Panc1 (cell line): Measurements from ENCODE around the gene UBE2E1. TPM values are rescaled to one million over a fixed set of nuclear protein-coding genes. Genes with fewer than 3 reads are reported as not detected.
"Not testable (repeated sequence)": the region's sequence is repeated elsewhere in the genome, so short reads cannot be mapped to it uniquely, and the experiment has no call there.

Experiments used
- ATAC-seq: fragments of 200-7000 bp; cut with Tn5 transposase; 2 replicates; pipeline ENCODE4 v1.9.1; 2020; ENCODE audit warnings: mild to moderate bottlenecking, moderate library complexity
- BruUV-seq: library from RNA; stranded (reverse); fragments of 400-500 nt; replicated peaks from 2 replicates; lab custom pipeline; 2021; lab: Mats Ljungman, UMichigan
- CTCF ChIA-PET: fragments of 300-600 bp; sonication (Branson Sonifier 250); formaldehyde crosslinking; loops from one replicate; lab custom pipeline; 2022; ENCODE audit warnings: antibody characterized with exemption; lab: Charles Lee
- POLR2A ChIA-PET: fragments of 300-600 bp; sonication (Branson Sonifier 250); formaldehyde crosslinking; loops from one replicate; lab custom pipeline; 2022; ENCODE audit warnings: antibody characterized with exemption; lab: Charles Lee
- DNase-seq: peaks from one replicate; pipeline ENCODE4 v3.0.0-alpha.2; 2010; ENCODE audit warnings: low read depth, low spot score
- H3K27ac ChIP-seq: 2 replicates; pipeline ENCODE4 v1.5.1; 2011; ENCODE audit warnings: mild to moderate bottlenecking, low read length, inconsistent platforms
- H3K27me3 ChIP-seq: fragments of 200-500 bp; sonication (Bioruptor generic); 2 replicates; pipeline ENCODE4 v1.6.0; 2014; ENCODE audit warnings: low read length, inconsistent platforms; ENCODE audit not compliant: control insufficient read depth, insufficient read depth
- H3K36me3 ChIP-seq: fragments of 200-500 bp; sonication (Bioruptor generic); 2 replicates; pipeline ENCODE4 v1.5.1; 2014; ENCODE audit warnings: inconsistent platforms, mild to moderate bottlenecking, low read length, moderate library complexity; ENCODE audit not compliant: control insufficient read depth, insufficient read depth
- H3K4me1 ChIP-seq: 2 replicates; pipeline ENCODE4 v1.5.1; 2011; ENCODE audit warnings: inconsistent platforms, mild to moderate bottlenecking, low read length, moderate library complexity; ENCODE audit not compliant: control insufficient read depth, insufficient read depth
- H3K4me3 ChIP-seq, 2 experiments: 2 replicates each; pipeline ENCODE4 v1.5.1; 2011 to 2012; ENCODE audit warnings: low read depth in 2 of 2, low read length in 2 of 2, mild to moderate bottlenecking in 2 of 2, inconsistent platforms in 1 of 2, moderate library complexity in 1 of 2
- H3K9me3 ChIP-seq: fragments of 200-500 bp; sonication (Bioruptor generic); 2 replicates; pipeline ENCODE4 v1.5.1; 2014; ENCODE audit warnings: low read depth, mild to moderate bottlenecking, inconsistent platforms, low read length, moderate library complexity; ENCODE audit not compliant: control insufficient read depth, insufficient read depth
- POLR2AphosphoS5 ChIP-seq: IDR thresholded peaks from 2 replicates; pipeline ENCODE4 v1.6.1; 2012; ENCODE audit warnings: mild to moderate bottlenecking, low read depth, low read length, moderate library complexity
- SIN3A ChIP-seq: IDR thresholded peaks from 2 replicates; pipeline ENCODE4 v1.6.1; 2012; ENCODE audit warnings: low read depth, mild to moderate bottlenecking, low read length, moderate library complexity, borderline replicate concordance; ENCODE audit not compliant: insufficient read depth
- TCF7L2 ChIP-seq: IDR thresholded peaks from 2 replicates; pipeline ENCODE4 v1.6.1; 2011; ENCODE audit warnings: mild to moderate bottlenecking, low read depth, low read length, inconsistent platforms
- in situ Hi-C: cut with HindIII; loops from 2 replicates; pipeline ENCODE4 v1.10.0; 2016; ENCODE audit warnings: low sequenced_read_pairs, low pct_unique_long_range_greater_than_20kb
- intact Hi-C: fragments of 100-400 bp; cut with micrococcal nuclease; formaldehyde crosslinking; loops from one replicate; pipeline ENCODE4 v1.10.0; 2022; ENCODE audit not compliant: unreplicated experiment
- total RNA-seq: library from RNA; stranded (reverse); gene quantifications from one replicate; pipeline ENCODE4 v1.2.1, GENCODE V29; 2021; ENCODE audit not compliant: unreplicated experiment
- TF ChIP-seq, protein P1 (sequence below): fragments of 450-650 bp; IDR thresholded peaks from 2 replicates; pipeline ENCODE4 v1.5.1; 2017; ENCODE audit warnings: mild to moderate bottlenecking
- TF ChIP-seq, protein P2 (sequence below), 2 experiments: IDR thresholded peaks; 2 replicates each; pipeline ENCODE4 v1.6.1; 2011 to 2012; ENCODE audit warnings: low read depth in 2 of 2, control low read depth in 1 of 2, low read length in 1 of 2, mild to moderate bottlenecking in 1 of 2, moderate library complexity in 1 of 2; ENCODE audit not compliant: insufficient read depth in 1 of 2

The UBE2E1 gene
- total RNA-seq, 1 experiment from 2014 or later: 127 TPM

DNA sequence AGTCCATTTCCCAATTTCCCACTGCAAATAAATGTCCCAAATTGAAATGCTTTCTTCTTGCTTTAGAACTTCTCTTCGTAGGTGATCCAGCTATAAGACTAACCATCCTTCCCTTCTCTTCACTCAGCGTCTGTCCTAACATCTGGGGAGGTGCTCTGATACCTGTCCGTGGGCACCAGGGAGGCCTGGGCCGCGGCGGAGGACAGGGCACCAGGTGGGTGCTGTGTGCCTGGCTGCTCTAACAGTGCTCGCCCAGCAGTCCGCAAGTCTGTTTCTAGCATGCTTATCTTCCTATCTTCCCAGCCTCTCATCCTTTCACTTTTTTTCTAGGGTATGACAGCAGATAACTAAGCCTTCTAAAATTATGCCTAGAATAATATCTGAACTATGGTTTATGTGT is 73.7 kb downstream of the UBE2E1 start:
- Histone ChIP-seq H3K4me3 (no peak overlapping the region), H3K9me3 (no peaks in the 10 kb centered on the region), H3K27me3 (no peaks in the 10 kb centered on the region), H3K4me1 (0 out of 2 replicates have a peak, but pooled peaks cover 6% of the 10 kb centered on the region), H3K36me3 (no peaks in the 10 kb centered on the region), H3K27ac (no peak overlapping the region)
- TF ChIP-seq, protein P1, sequence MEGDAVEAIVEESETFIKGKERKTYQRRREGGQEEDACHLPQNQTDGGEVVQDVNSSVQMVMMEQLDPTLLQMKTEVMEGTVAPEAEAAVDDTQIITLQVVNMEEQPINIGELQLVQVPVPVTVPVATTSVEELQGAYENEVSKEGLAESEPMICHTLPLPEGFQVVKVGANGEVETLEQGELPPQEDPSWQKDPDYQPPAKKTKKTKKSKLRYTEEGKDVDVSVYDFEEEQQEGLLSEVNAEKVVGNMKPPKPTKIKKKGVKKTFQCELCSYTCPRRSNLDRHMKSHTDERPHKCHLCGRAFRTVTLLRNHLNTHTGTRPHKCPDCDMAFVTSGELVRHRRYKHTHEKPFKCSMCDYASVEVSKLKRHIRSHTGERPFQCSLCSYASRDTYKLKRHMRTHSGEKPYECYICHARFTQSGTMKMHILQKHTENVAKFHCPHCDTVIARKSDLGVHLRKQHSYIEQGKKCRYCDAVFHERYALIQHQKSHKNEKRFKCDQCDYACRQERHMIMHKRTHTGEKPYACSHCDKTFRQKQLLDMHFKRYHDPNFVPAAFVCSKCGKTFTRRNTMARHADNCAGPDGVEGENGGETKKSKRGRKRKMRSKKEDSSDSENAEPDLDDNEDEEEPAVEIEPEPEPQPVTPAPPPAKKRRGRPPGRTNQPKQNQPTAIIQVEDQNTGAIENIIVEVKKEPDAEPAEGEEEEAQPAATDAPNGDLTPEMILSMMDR: no peak
- TF ChIP-seq POLR2AphosphoS5 (no peak), SIN3A (no peak), TCF7L2 (no peak)
- TF ChIP-seq, protein P2, sequence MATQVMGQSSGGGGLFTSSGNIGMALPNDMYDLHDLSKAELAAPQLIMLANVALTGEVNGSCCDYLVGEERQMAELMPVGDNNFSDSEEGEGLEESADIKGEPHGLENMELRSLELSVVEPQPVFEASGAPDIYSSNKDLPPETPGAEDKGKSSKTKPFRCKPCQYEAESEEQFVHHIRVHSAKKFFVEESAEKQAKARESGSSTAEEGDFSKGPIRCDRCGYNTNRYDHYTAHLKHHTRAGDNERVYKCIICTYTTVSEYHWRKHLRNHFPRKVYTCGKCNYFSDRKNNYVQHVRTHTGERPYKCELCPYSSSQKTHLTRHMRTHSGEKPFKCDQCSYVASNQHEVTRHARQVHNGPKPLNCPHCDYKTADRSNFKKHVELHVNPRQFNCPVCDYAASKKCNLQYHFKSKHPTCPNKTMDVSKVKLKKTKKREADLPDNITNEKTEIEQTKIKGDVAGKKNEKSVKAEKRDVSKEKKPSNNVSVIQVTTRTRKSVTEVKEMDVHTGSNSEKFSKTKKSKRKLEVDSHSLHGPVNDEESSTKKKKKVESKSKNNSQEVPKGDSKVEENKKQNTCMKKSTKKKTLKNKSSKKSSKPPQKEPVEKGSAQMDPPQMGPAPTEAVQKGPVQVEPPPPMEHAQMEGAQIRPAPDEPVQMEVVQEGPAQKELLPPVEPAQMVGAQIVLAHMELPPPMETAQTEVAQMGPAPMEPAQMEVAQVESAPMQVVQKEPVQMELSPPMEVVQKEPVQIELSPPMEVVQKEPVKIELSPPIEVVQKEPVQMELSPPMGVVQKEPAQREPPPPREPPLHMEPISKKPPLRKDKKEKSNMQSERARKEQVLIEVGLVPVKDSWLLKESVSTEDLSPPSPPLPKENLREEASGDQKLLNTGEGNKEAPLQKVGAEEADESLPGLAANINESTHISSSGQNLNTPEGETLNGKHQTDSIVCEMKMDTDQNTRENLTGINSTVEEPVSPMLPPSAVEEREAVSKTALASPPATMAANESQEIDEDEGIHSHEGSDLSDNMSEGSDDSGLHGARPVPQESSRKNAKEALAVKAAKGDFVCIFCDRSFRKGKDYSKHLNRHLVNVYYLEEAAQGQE (IDR thresholded peaks at IDR 0.05; ENCODE audit: insufficient read depth in 1 of 2, low read depth in 2 of 2, low read length in 1 of 2): no peak
- intact Hi-C loops: no loop called here
- ChIA-PET POLR2A (no interaction called here), CTCF (no interaction called here)
- in situ Hi-C loops: no loop called here
- BruUV-seq: no TSS peak
- ATAC-seq (no peak), DNase-seq (no peak)

DNA sequence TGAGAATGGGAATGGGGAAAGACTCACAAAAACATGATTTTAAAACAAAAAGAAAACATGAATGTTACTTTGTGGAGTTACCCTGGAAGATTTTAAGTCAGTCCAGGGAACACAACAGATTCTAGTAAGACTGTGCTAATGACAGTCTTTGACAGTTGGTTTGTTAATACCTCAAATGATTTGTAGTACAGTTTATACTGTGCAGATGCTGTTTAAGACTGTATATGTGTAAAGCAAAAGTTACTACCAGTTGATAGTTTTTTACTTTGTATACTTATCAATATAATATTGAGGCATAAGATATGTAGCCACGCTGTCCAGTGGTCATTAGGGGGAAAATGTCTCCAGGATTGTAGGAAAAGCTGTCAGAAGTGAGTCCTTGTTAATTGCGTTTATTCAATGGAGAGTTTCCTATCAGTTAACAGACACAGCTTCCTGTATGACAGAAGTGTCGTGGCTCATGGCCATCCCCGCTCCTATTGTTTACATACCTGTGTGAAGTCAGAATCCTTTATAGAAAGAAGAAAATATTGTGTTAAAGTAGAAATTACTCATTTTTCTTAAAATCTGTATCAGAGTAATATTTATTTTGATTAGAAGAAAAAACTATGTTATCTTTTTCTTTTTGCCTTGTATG is 75.1 kb downstream of the UBE2E1 start:
- BruUV-seq: no TSS peak
- intact Hi-C loops (no loop called here), in situ Hi-C loops (no loop called here)
- ChIA-PET POLR2A (no interaction called here), CTCF (no interaction called here)
- no peak for DNase-seq
- TF ChIP-seq, protein P2 (IDR thresholded peaks at IDR 0.05; ENCODE audit: insufficient read depth in 1 of 2, low read depth in 2 of 2, low read length in 1 of 2): no peak
- no peak for TF ChIP-seq SIN3A
- no peak for TF ChIP-seq POLR2AphosphoS5
- H3K4me3 ChIP-seq: no peak overlapping the region
- no peaks in the 10 kb centered on the region for H3K27me3 ChIP-seq
- no peak for ATAC-seq
- H3K9me3 ChIP-seq: no peaks in the 10 kb centered on the region
- 0 out of 2 replicates have a peak, but pooled peaks cover 4% of the 10 kb centered on the region for H3K4me1 ChIP-seq
- no peak overlapping the region for H3K27ac ChIP-seq
- no peaks in the 10 kb centered on the region for H3K36me3 ChIP-seq

DNA sequence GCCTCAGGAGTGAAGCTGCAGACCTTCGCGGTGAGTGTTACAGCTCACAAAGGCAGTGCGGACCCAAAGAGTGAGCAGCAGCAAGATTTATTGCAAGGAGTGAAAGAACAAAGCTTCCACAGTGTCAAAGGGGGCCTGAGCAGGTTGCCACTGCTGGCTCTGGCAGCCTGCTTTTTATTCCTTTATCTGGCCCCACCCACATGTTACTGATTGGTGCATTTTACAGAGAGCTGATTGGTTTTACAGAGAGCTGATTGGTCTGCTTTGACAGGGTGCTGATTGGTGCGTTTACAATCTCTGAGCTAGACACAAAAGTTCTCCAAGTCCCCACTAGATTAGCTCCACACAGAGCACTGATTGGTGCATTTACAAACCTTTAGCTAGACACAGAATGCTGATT is 76.2 kb downstream of the UBE2E1 start:
- H3K4me1 ChIP-seq, H3K27ac ChIP-seq, POLR2A ChIA-PET, BruUV-seq, CTCF ChIA-PET, H3K9me3 ChIP-seq, intact Hi-C loops, DNase-seq, H3K36me3 ChIP-seq, H3K4me3 ChIP-seq, H3K27me3 ChIP-seq, ATAC-seq, in situ Hi-C loops: not testable (repeated sequence)
